ENCODE results near the gene SLC28A3. TPM values are rescaled to one million over a fixed set of nuclear protein-coding genes. Genes with fewer than 3 reads are reported as not detected.

Gene SLC28A3
- total RNA-seq, 1 donor from 2014 or later, result 0.15 TPM

GRCh38 chr9:84314306-84314705 lies 26.3 kb downstream of the SLC28A3 start:
- Histone ChIP-seq H3K27me3 (ENCODE audit: low read depth) (no peaks in the 10 kb centered on the region), H3K9me3 (no peaks in the 10 kb centered on the region), H3K36me3 (no peaks in the 10 kb centered on the region), H3K27ac (no peak overlapping the region), H3K4me1 (peaks cover 7% of the 10 kb centered on the region), H3K4me3 (no peak overlapping the region)
- TF ChIP-seq, protein P1, sequence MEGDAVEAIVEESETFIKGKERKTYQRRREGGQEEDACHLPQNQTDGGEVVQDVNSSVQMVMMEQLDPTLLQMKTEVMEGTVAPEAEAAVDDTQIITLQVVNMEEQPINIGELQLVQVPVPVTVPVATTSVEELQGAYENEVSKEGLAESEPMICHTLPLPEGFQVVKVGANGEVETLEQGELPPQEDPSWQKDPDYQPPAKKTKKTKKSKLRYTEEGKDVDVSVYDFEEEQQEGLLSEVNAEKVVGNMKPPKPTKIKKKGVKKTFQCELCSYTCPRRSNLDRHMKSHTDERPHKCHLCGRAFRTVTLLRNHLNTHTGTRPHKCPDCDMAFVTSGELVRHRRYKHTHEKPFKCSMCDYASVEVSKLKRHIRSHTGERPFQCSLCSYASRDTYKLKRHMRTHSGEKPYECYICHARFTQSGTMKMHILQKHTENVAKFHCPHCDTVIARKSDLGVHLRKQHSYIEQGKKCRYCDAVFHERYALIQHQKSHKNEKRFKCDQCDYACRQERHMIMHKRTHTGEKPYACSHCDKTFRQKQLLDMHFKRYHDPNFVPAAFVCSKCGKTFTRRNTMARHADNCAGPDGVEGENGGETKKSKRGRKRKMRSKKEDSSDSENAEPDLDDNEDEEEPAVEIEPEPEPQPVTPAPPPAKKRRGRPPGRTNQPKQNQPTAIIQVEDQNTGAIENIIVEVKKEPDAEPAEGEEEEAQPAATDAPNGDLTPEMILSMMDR (IDR thresholded peaks at IDR 0.05), result no peak
- ATAC-seq (no peak), DNase-seq (no peak)
- intact Hi-C loops (cut with DNase I), result no loop called here

- Histone ChIP-seq H3K27me3 (ENCODE audit: low read depth) (no peaks in the 10 kb centered on the region), H3K4me3 (no peak overlapping the region), H3K36me3 (no peaks in the 10 kb centered on the region), H3K27ac (no peak overlapping the region), H3K9me3 (no peaks in the 10 kb centered on the region), H3K4me1 (peaks cover 7% of the 10 kb centered on the region)
- TF ChIP-seq, protein P1 (IDR thresholded peaks at IDR 0.05), result no peak
- DNase-seq (no peak), ATAC-seq (no peak)
- intact Hi-C loops (cut with DNase I), result no loop called here
Measured at GRCh38 chr9:84310883-84311282, 29.7 kb downstream of the SLC28A3 start.

GRCh38 chr9:84305497-84306131 lies 34.9 kb downstream of the SLC28A3 start:
- TF ChIP-seq, protein P1 (IDR thresholded peaks at IDR 0.05), result no peak
- no peak overlapping the region for H3K27ac ChIP-seq
- H3K4me1 ChIP-seq, result peaks cover 12% of the 10 kb centered on the region
- no peak for ATAC-seq
- no peaks in the 10 kb centered on the region for H3K27me3 ChIP-seq (ENCODE audit: low read depth)
- DNase-seq, result no peak
- intact Hi-C loops (cut with DNase I), result no loop called here
- no peaks in the 10 kb centered on the region for H3K9me3 ChIP-seq
- no peak overlapping the region for H3K4me3 ChIP-seq
- no peaks in the 10 kb centered on the region for H3K36me3 ChIP-seq

GRCh38 chr9:84304166-84304565 lies 36.4 kb downstream of the SLC28A3 start:
- Histone ChIP-seq H3K9me3 (no peaks in the 10 kb centered on the region), H3K36me3 (no peaks in the 10 kb centered on the region), H3K4me3 (no peak overlapping the region), H3K4me1 (peaks cover 11% of the 10 kb centered on the region), H3K27ac (no peak overlapping the region), H3K27me3 (ENCODE audit: low read depth) (no peaks in the 10 kb centered on the region)
- DNase-seq, result no peak
- TF ChIP-seq, protein P1 (IDR thresholded peaks at IDR 0.05), result no peak
- ATAC-seq, result no peak
- intact Hi-C loops (cut with DNase I), result no loop called here

DNA sequence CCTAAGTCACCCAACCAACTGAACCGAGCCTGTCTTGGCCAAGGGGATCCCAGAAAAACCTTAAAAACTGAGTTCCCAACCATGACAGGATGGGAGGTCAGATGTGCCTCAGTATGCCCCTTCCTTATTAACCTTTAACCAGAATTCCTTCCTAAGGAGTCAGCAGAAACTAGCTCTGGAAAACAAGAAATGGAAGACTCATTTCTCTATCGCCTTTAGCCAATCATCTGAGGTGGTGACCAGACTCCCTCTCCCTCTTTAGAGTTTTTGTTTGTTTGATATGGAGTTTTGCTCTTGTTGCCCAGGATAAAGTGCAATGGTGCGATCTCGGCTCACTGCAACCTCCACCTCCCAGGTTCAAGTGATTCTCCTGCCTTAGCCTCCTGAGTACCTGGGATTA lies 37.5 kb downstream of the SLC28A3 start:
- Histone ChIP-seq H3K27ac (no peak overlapping the region), H3K9me3 (no peaks in the 10 kb centered on the region), H3K36me3 (no peaks in the 10 kb centered on the region), H3K27me3 (ENCODE audit: low read depth) (no peaks in the 10 kb centered on the region), H3K4me1 (peaks cover 11% of the 10 kb centered on the region), H3K4me3 (no peak overlapping the region)
- intact Hi-C loops (cut with DNase I), result no loop called here
- DNase-seq, result no peak
- ATAC-seq, result no peak
- TF ChIP-seq, protein P1 (IDR thresholded peaks at IDR 0.05), result no peak

All from lower lobe of right lung (tissue), 2 donors.